Amniotic stem cell (primary cell): ENCODE results near the gene NFIC.
"Not testable (repeated sequence)": the region's sequence is repeated elsewhere in the genome, so short reads cannot be mapped to it uniquely, and the experiment has no call there.

Experiments used
- DNase-seq: peaks from one replicate; lab custom pipeline; 2025; lab: John Stamatoyannopoulos, UW

NFIC gene

GRCh38 chr19:3492919-3493318 is 126.5 kb downstream of the NFIC start:
- DNase-seq: no peak

- DNase-seq: no peak
Observed at GRCh38 chr19:3493651-3494050, 127.3 kb downstream of the NFIC start.

- DNase-seq: no peak
Observed at GRCh38 chr19:3494051-3494450, 127.7 kb downstream of the NFIC start.

DNA sequence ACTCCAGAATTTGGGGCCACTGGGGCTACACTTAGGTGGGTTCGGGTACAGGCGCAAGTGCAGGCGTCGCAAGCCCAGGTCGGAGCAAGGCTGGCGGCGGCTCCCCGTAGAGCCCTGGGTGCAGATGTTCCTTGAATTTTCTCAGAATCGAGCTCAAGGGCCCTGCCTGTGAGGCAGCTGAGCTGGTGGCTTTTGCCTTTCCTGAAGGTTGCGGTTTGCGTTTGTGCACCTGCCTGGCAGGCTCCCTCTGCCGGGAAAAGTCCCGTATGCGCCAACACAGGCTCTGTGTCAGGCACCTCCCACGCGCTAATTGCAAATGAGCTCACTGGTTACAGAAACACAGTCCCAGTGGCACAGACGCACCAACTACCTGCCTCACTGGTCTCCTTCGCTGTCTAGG is 128.2 kb downstream of the NFIC start:
- DNase-seq: no peak

GRCh38 chr19:3496392-3497273 is 130.2 kb downstream of the NFIC start:
- no peak for DNase-seq

- DNase-seq: no peak
Observed at GRCh38 chr19:3497757-3498520, 131.6 kb downstream of the NFIC start.

GRCh38 chr19:3499738-3500428 is 133.5 kb downstream of the NFIC start:
- DNase-seq: no peak

GRCh38 chr19:3500429-3501101 is 134.2 kb downstream of the NFIC start, which contains the start of gene DOHH:
Gene DOHH (minus strand): TSS chr19:3500674. CDS start chr19:3496814, 3,860 bp downstream.
- peak; percentile 81 for DNase-seq

DNA sequence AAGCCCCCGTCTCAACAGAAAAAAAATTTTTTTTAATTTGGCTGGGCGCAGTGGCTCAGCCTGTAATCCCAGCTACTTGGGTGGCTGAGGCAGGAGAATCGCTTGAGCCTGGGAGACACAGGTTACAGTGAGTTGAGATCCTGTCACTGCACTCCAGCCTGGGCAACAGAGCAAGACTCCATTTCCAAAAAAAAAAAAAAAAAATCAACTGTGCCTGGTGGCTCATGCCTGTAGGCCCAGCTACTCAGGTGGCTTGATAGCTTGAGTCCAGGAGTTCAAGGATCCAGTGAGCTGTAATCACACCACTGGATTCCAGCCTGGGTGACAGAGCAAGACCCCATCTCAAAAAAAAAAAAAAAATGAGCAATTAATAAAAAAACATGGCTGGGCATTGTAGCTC is 135.4 kb downstream of the NFIC start:
- no peak for DNase-seq

- no peak for DNase-seq
Observed at GRCh38 chr19:3503036-3503572, 136.7 kb downstream of the NFIC start.

- DNase-seq: no peak
Observed at GRCh38 chr19:3504735-3505134, 138.4 kb downstream of the NFIC start.

DNA sequence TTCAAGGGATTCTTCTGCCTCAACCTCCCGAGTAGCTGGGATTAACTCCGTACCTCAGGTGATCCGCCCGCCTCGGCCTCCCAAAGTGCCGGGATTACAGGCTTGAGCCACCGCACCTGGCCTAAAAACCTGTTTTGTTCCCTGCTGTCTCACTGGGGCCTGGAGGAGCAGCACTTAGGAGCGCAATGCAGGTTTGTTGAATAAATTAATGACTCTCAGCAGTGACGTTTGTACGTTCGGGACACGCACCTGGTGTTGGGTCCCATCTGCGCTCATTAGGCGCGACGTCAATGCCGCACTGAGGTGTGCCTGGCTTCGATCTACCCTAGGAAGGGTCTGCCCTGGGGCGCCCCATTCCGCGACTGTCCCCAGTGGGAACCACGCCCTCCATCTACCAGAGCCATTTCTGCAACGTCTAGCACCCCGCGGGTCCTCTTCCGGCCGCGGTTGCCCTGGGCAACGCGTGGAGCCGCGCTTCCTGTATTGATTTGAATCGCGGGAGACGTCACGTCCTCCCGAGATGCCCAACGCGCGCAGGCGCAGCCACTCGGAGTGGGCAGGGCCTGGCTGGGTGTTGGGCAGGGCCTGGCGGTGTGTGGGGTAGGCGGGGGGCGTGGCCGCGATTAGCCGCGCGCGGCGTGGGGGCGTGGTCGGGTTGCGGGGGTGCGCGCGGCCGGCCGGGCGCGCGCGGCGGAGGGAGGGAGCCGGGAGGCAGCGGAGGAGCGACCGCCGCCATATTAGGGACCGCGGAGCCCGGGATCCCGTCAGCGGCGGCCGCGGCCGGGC is 139.4 kb downstream of the NFIC start, which contains the start of gene FZR1:
Gene FZR1, plus strand, starts transcription at position 714 of the 786 bp plus-strand sequence. CDS start 16,679 bp downstream, outside the sequence.
- peak; percentile 93 for DNase-seq

DNA sequence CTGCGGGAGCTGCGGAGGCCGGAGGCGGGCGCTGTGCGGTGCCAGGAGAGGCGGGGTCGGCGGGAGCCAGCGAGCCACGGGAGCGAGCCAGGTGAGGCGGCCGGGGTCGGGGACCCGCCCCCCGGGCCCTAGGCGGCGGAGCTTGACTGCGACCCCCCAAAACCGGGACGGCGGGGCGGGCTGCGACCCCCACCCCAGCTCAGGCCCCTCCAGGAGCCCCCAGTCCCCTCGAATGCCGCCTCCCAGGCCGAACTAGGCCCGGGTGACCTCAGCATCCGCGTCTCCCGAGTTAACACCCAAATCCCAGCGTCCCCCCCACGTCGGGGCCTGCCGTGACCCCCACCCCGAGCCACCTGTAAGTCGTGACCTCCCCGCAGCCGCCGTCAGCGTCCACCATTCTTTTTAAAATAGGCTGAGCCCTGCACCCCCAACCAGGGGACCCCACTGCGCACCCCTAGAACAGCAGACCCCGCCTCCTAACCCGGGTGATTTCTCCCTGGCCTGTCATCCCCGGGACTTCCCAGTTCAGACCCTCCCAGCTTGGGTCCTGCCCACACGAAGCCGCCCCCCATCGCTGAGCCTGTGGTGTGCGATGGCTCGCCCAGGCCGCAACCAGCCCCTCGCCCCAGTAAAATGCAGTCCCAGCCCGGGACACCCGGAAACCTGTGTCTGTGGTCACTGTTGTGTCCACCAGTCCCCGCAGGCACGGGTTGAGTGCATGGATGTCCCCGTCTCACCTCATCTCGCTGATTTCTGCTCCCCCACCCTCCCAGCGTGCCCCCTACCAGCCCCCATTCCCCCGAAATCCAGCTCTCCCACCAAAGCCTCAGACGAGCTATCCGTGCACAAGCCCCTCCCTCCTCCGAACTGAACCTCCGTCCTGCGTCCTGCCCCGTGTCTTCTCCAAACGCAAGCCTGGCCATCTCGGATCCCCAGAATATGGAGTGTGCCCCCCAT is 140.3 kb downstream of the NFIC start:
- no peak for DNase-seq

- no peak for DNase-seq
Observed at GRCh38 chr19:3507371-3508120, 141.2 kb downstream of the NFIC start.

GRCh38 chr19:3508121-3508661 is 141.8 kb downstream of the NFIC start:
- not testable (repeated sequence) for DNase-seq

DNA sequence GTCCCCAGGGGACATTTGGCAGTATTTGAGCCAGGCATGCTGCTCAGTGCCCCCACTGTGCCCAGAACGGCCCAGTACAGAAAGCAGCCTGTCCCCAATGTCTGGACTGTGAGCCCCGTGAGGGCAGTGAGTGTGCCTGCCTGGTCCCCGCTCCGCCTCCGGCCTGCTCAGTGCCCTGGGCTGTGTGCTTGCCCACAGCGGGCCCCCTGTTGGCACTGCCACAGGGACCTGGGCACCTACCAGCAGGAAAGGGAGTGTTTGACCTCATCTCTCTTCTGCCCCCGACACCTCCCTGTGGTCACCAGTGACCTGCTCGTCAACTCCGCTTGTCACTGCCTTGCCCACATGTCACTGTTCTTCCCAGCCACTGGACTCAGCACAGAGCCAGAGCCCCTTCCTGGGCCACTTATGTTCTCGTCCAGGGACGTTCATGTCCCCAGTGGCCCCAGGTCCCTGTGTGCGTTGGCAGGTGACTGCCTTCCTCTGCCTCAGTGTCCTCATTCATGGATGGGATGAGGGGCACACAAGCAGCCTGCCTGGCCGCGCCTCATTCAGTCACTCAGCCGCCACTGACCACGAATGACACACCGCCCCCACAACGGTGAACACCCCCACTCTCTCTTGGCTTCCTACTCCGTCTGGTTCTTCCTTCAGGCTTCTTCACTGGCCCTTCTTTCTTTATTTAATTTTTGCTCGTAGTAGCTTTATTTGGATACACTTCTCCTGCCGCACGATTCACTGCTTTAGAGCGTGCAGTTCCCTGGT is 142.6 kb downstream of the NFIC start:
- DNase-seq: no peak

DNA sequence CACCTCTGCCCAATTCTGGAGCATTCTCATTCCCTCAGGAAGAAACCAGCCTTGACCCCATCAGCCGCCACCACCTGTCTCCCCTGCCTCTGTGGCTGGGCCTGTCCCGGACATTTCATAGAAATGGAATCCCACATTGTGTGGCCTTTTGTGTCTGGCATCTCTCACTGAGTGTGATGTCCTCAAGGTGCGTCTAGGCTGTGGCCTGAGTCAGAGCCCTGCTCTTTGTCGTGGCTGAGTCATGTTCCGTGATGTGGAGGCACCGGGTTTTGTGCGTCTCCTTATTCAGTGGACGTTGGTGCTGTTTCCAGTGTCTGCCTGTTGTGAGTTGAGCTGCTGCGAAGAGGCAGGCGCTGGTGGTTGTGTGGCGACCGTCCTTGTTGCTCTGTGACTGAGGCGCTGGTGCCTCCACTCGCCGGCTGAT is 143.2 kb downstream of the NFIC start:
- no peak for DNase-seq

GRCh38 chr19:3510727-3511126 is 144.3 kb downstream of the NFIC start:
- no peak for DNase-seq
